Prostate gland (tissue), 2 donors: ENCODE results near the gene TBC1D13. TPM values are rescaled to one million over a fixed set of nuclear protein-coding genes. Genes with fewer than 3 reads are reported as not detected.

Source experiments
- DNase-seq: peaks from one replicate; pipeline ENCODE4 v3.0.0-alpha.2; 2019; ENCODE audit warnings: low spot score
- H3K27ac ChIP-seq, 2 donors: fragments of 200-600 bp; sonication (generic); 2 replicates each; pipeline ENCODE4 v1.5.1; 2017 to 2019
- H3K27me3 ChIP-seq: fragments of 200-600 bp; sonication (generic); replicated peaks from 2 replicates; pipeline ENCODE4 v1.5.1; 2019; ENCODE audit not compliant: insufficient read depth
- H3K36me3 ChIP-seq, 2 donors: fragments of 200-600 bp; sonication (generic); 1 replicate in 1 of 2; 2 replicates in 1 of 2; pipeline versions ENCODE4 v1.5.1 to v1.8.1; 2017 to 2019
- H3K4me1 ChIP-seq: fragments of 200-600 bp; sonication (generic); replicated peaks from 2 replicates; pipeline ENCODE4 v1.5.1; 2019
- H3K4me3 ChIP-seq, 2 donors: fragments of 200-600 bp; sonication (generic); 2 replicates each; pipeline ENCODE4 v1.5.1; 2017 to 2019
- H3K9me3 ChIP-seq: fragments of 200-600 bp; sonication (generic); 2 replicates; pipeline ENCODE4 v1.5.1; 2017
- CTCF ChIP-seq, 4 experiments: fragments of 200-600 bp in 2 of 4; fragments of 450-650 bp in 2 of 4; sonication (generic) in 2 of 4; IDR thresholded peaks; 1 replicate in 3 of 4; 2 replicates in 1 of 4; pipeline ENCODE4 v1.5.1; 2016 to 2019; ENCODE audit warnings: antibody characterized with exemption in 4 of 4, mild to moderate bottlenecking in 2 of 4, moderate library complexity in 2 of 4
- POLR2A ChIP-seq: fragments of 450-650 bp; IDR thresholded peaks from one replicate; pipeline ENCODE4 v1.6.1; 2016; ENCODE audit warnings: antibody characterized with exemption, mild to moderate bottlenecking
- POLR2AphosphoS5 ChIP-seq: sonication (generic); formaldehyde crosslinking; IDR thresholded peaks from one replicate; pipeline ENCODE4 v1.6.1; 2017; ENCODE audit warnings: antibody characterized with exemption
- WGBS: methylation state at CpG from one replicate; pipeline ENCODE4 v1.1.5; 2018; 5-methylcytosine and 5-hydroxymethylcytosine counted together
- intact Hi-C: fragments of 100-400 bp; cut with DNase I; formaldehyde crosslinking; loops from one replicate; pipeline ENCODE4 v1.14.2; 2022
- total RNA-seq, 2 donors: library from RNA; depleted of rRNA; stranded (reverse); fragments of >200 nt; gene quantifications; one replicate each; pipeline ENCODE4 v1.1.0, GENCODE V29; 2016

Gene TBC1D13
- 10 to 100 TPM; 23.5 to 29.4 TPM for total RNA-seq

GRCh38 chr9:128786681-128787601 lies at the start of gene TBC1D13:
TBC1D13 (plus strand) TSS chr9:128787253; CDS start chr9:128787354, 101 bp downstream.
- Histone ChIP-seq H3K4me3 (peak within 1 kb of the TSS; percentile 95 to 96), H3K4me1 (peaks cover 7% of the 10 kb centered on the region), H3K36me3 (peaks cover under 1 to 6% of the 10 kb centered on the region in 2 donors), H3K27ac (peak within 1 kb of the TSS; percentile 89 to 92), H3K9me3 (no peaks in the 10 kb centered on the region), H3K27me3 (no peaks in the 10 kb centered on the region)
- TF ChIP-seq POLR2AphosphoS5 (peak; percentile 85), POLR2A (peak; percentile 39), CTCF (IDR thresholded peaks at IDR 0.05) (peak in 2 of 4 experiments; percentile 9 to 16)
- peak; percentile 85 for DNase-seq
- intact Hi-C loops = loop anchor here (2.0 kb wide), 1 partner anchor 16 kb away; the partner anchor contains the start of gene ZER1
- 4% methylated on average over 62 of the region's 64 CpGs for WGBS

GRCh38 chr9:128742401-128742800 lies 44.7 kb upstream of the TBC1D13 start:
- no peak for TF ChIP-seq POLR2A
- no peak for TF ChIP-seq POLR2AphosphoS5
- TF ChIP-seq CTCF (IDR thresholded peaks at IDR 0.05) = no peak

GRCh38 chr9:128743421-128743820 lies 43.6 kb upstream of the TBC1D13 start:
- TF ChIP-seq POLR2A (no peak), CTCF (IDR thresholded peaks at IDR 0.05) (no peak), POLR2AphosphoS5 (no peak)

More at GRCh38 chr9:128742401-128742800, 44.7 kb upstream of the TBC1D13 start:
- no peaks in the 10 kb centered on the region for H3K27me3 ChIP-seq
- no peak for DNase-seq
- H3K9me3 ChIP-seq = no peaks in the 10 kb centered on the region
- H3K4me3 ChIP-seq = no peak overlapping the region
- 77% methylated on average over 20 of the region's 20 CpGs for WGBS
- H3K36me3 ChIP-seq = peaks cover 0 to 4% of the 10 kb centered on the region in 2 donors
- intact Hi-C loops = no loop called here
- H3K27ac ChIP-seq = no peak overlapping the region
- H3K4me1 ChIP-seq = no peaks in the 10 kb centered on the region

GRCh38 chr9:128747241-128747640 lies 39.8 kb upstream of the TBC1D13 start:
- 92% methylated on average over 1 of the region's 1 CpG for WGBS
- H3K27ac ChIP-seq = no peak overlapping the region
- no peak for TF ChIP-seq POLR2A
- TF ChIP-seq POLR2AphosphoS5 = no peak
- no peak for TF ChIP-seq CTCF (IDR thresholded peaks at IDR 0.05)
- no peaks in the 10 kb centered on the region for H3K4me1 ChIP-seq
- intact Hi-C loops = no loop called here
- no peaks in the 10 kb centered on the region for H3K27me3 ChIP-seq
- DNase-seq = no peak
- peaks cover 3 to 6% of the 10 kb centered on the region in 2 donors for H3K36me3 ChIP-seq
- no peak overlapping the region for H3K4me3 ChIP-seq
- no peaks in the 10 kb centered on the region for H3K9me3 ChIP-seq

More at GRCh38 chr9:128743421-128743820, 43.6 kb upstream of the TBC1D13 start:
- intact Hi-C loops = no loop called here
- H3K27ac ChIP-seq = no peak overlapping the region
- H3K4me3 ChIP-seq = no peak overlapping the region
- no peaks in the 10 kb centered on the region for H3K9me3 ChIP-seq
- DNase-seq = no peak
- H3K4me1 ChIP-seq = no peaks in the 10 kb centered on the region
- WGBS = 79% methylated on average over 1 of the region's 1 CpG
- no peaks in the 10 kb centered on the region for H3K27me3 ChIP-seq
- peaks cover 0 to 4% of the 10 kb centered on the region in 2 donors for H3K36me3 ChIP-seq
